Gastrocnemius medialis (tissue), 4 donors: Measurements from ENCODE around the gene SECISBP2.

ENCODE experiments used
- POLR2A ChIP-seq, 2 donors: fragments of 450-650 bp; IDR thresholded peaks; one replicate each; pipeline ENCODE4 v1.6.1; 2017; ENCODE audit warnings: antibody characterized with exemption in 2 of 2, mild to moderate bottlenecking in 2 of 2, moderate library complexity in 2 of 2
- TF ChIP-seq, protein P1 (sequence below), 5 experiments: fragments of 450-650 bp in 3 of 5; fragments of 200-600 bp in 2 of 5; sonication (generic) in 2 of 5; IDR thresholded peaks in 4 of 5; conservative IDR thresholded peaks in 1 of 5; 1 replicate in 4 of 5; 2 replicates in 1 of 5; pipeline ENCODE4 v1.5.1; 2016 to 2019; ENCODE audit warnings: antibody characterized with exemption in 5 of 5, mild to moderate bottlenecking in 3 of 5, moderate library complexity in 3 of 5

DNA sequence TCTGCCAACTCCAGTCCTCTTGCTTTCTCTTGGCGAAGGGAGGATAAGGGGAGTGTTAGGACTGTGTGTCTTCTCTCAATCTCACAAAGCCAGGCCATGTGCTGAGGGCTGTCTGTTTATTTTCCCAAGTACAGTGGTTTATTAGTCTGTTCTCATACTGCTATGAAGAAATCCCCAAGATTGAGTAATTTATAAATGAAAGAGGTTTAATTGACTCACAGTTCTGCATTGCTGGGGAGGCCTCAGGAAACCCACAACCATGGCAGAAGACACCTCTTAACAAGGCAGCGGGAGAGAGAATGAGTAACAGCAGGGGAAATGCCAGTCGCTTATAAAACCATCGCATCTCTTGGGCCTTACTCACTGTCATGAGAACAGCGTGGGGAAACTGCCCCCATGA lies 43.5 kb upstream of the SECISBP2 start:
- TF ChIP-seq, protein P1, sequence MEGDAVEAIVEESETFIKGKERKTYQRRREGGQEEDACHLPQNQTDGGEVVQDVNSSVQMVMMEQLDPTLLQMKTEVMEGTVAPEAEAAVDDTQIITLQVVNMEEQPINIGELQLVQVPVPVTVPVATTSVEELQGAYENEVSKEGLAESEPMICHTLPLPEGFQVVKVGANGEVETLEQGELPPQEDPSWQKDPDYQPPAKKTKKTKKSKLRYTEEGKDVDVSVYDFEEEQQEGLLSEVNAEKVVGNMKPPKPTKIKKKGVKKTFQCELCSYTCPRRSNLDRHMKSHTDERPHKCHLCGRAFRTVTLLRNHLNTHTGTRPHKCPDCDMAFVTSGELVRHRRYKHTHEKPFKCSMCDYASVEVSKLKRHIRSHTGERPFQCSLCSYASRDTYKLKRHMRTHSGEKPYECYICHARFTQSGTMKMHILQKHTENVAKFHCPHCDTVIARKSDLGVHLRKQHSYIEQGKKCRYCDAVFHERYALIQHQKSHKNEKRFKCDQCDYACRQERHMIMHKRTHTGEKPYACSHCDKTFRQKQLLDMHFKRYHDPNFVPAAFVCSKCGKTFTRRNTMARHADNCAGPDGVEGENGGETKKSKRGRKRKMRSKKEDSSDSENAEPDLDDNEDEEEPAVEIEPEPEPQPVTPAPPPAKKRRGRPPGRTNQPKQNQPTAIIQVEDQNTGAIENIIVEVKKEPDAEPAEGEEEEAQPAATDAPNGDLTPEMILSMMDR (IDR thresholded peaks at IDR 0.05 in 4 of 5, conservative IDR thresholded peaks at IDR 0.05 in 1 of 5), result no peak
- no peak for TF ChIP-seq POLR2A (IDR thresholded peaks at IDR 0.05)
